Activated CD4-positive, alpha-beta T cell treated with anti-CD3 and anti-CD28 coated beads, Interleukin-2, amount 50 U/mL, for 4 hours (primary cell): ENCODE data around the gene CD82.

Experiments
- DNase-seq, 2 experiments: peaks; one replicate each; pipeline ENCODE4 v3.0.0-alpha.2; 2020

Gene CD82

DNA sequence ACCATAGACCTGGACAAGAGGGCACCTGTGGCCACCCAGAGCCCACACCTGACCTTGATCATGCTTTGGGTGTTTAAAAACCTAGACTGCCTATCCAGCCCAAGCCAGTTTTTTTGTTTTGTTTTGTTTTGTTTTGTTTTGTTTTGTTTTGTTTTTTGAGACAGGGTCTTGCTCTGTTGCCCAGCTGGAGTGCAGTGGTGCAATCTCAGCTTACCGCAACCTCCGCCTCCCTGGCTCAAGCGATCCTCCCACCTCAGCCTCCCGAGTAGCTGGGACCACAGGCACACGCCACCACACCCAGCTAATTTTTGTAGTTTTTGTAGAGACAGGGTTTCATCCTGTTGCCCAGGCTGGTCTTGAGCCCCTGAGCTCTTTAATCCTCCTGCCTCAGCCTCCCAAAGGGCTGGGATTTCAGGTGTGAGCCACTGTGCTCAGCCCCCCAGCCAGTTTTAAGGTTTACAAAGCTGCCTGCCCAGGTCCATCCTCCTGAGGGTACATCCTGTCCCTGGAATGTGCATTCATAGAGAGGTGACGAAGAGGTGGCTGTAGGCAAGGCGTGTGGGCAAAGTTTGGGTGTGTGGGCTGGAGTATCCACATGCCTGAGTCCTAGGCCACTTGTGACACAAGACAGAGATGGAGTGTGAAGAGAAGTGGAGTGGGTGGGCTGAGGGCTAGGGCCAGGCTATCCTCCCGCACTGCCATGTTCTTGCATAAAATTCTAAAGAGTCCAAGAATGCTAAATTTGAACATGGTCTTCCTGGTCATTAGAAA, 3.3 kb upstream of the CD82 start:
- no peak for DNase-seq

DNA sequence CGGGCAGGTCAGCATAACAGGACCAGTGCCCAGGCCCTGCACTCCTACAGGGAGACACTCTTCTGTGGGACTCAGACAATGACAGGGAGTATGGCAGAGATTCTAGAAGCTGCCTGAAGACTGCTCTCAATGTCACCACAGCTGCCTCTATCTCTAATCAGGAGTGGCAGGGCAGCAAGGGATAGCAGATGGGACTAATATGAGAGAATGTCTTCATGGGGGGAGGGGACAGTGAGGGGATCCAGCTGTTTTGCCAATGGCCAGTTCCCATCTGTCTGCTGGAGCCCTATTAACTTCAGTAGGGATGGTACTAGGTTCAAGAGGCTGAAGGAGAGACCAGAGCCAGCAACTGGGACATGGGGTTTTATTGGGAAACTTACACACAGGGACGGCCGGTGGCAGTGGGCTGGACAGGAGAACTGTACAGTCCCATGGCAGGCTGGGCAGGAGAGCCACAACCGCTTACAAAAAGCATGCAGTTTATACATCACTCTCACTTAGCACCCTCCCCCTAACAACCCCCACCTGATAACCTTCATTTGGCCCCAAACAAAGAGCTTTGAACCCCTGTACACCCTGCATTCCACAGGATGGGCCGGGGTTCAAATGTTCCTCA, 2.5 kb upstream of the CD82 start:
- no peak for DNase-seq

DNA sequence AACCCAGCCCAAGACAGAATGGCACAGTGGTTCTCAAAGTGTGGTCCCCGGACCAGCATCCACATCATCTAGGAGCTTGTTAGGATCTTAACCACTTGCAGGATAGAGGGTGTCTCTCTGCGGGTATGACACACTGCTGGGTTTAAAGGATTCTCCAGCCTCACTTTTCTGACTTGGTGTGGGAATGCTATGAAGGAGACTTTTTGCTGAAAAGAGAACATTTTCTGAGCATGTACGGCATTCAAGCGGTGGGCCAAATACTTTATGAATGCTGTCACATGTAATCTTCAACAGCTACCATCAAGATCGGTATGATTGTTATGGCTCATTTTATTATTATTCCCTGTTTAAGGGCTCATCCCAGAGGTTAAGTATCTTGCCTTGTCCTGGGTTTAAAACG, 1.8 kb upstream of the CD82 start:
- no peak for DNase-seq

DNA sequence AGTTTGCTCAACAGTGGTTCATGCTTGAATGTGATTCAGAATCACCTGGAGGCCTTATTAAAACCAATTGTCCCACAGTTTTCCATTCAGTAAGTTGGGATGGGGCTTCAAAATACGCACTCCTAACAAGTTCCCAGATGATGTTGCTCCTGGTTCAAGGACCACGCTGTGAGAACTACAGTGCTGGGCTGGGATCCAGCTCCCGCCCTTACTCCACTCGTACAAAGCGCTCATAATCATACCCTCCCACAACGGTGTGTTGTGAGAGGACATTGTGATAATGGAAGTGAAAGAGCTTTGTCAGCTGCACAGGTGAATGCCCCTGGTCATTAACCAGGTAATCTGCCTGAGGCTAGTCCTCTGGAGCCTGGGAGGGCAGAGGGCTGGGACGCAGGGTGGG, 1.3 kb upstream of the CD82 start:
- no peak for DNase-seq

GRCh38 chr11:44564670-44565210, 723 bp upstream of the CD82 start:
- DNase-seq: no peak

- DNase-seq: no peak
Observed at GRCh38 chr11:44565953-44566949, 788 bp downstream of the CD82 start.

DNA sequence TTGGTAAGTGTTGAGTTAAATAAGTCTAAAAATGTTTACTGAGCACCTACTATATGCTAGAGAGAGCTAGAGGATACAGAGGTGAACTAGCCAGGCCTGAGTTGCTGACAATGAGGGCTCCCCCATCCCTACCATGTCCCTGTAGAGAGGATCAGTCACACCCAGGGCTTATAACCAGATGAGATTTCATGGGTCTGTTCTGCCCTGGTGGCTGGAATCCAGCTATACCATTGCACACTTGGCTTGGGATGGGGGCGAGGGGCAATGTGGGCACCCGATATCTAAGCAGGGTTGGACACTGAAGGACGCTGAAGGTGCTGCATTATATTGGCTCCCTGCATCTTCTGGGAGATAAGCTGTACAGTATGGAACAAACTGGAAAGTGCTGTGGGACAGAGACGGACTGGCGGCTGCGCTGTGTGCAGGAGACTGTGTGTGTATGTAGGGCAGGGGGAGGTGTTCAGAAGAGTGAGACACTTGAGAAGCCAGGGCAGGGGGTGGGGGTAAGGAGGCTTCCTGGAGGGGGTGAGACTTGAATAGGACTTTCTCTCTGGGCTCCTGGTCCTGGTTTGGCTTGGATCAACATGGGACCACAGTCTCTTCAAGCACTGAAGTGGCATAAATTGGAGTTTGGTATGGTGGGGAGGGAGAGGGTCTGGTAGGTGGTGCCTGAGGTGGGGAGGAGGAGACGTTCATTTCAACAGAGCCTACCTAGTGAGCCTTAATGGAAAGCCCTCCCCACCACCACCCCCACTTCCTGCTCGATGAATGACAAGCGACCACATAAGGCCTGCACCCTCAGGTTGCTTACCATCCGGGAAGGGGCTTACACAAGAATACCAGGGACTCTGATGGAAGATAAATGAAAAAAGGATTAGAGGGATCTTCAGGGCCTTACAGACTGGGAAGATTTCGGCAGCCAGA, 1.8 kb downstream of the CD82 start:
- DNase-seq: peak; percentile 47 to 52

DNA sequence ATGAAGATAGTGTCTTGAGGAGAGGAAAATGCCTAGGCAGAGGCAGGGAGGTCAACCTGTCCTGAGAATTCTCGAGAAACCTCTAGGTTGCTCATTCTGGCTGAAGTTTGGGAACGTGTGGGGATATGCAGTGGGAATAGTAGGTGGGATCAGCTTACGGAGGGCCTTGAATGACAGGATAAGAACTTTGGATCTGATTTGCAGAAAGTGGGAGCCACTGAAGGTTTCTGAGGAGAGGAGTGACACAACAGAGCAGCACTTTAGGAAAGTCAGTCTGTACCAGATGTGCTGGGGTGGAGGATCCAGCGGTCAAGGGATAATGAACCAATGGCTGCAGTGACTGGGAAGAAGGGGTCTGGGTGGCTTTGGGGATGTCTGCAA, 2.4 kb downstream of the CD82 start:
- no peak for DNase-seq

DNA sequence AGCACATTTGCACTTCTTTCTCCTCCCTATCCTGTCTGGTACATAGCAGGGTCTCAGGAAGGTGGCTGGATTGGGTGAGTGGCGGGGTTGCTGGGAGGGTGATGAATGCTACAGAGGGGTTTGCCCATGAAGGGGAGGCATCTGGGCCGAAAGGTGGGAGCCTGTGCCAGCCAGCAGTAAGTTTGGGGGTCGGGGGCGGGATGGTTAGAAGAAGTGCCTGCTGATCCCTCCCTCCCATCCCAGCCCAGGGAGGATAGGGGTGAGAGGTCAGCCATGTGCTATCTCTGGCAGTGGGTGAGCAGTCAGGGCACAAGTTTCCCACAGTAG, 2.8 kb downstream of the CD82 start:
- DNase-seq: no peak

GRCh38 chr11:44568658-44569473, 3.4 kb downstream of the CD82 start:
- peak; percentile 89 to 91 for DNase-seq

DNA sequence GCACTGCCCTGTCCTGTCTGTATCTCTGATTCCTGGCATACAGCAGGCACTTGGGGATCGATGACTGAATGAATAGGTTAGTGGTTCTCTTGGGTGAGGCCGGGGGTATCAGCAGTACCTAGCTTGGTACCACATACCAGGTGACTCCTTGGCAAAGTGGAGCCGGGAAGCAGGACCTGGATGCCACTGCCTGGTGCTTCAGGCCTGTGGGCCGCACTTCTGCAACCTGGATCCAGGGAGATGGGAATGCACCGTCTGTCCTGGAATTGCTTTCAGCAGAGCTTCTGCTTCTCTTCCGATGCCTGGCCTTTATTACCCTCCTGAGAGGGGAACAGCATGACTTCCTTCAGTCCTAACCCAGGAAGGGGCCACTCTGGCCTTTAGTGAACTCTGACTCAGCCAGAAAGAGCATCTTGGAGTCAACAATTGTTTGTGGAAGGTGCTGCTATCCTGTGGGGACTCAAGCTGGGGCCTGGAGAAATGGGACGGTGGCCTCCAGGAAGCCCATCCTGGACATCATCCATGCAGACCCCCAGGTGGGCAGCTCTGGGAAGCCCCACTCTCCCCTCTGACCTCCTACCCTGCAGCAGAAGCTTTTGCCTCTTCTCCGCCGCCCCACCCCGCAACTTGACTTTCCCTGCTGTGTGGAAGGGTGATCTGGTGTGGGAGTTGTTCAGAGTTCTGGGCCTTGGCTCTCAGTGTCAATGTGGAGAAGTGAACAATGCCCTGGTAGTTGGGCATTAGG, 5.1 kb downstream of the CD82 start:
- DNase-seq: no peak

DNA sequence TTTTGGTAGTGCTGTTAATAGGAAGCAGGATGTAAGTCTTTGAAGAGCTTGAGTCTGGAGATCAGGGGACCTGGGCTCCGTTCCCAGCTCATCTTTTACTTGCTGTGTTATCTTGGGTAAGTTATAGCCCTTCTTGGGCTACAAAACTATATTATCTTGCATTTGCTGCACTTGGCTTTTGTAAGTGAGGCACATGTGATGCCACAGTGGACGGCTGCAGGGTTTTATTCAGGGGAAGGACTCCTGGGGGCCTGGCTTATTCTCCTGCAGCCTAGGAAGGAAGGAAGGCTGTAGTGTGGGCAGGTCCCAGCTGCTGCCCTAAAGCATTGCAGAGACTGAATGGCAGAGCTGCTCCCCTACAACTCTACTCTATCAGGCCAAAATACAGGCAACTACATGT, 6.4 kb downstream of the CD82 start:
- DNase-seq: no peak

GRCh38 chr11:44572436-44572835, 7.0 kb downstream of the CD82 start:
- no peak for DNase-seq

- no peak for DNase-seq
Observed at GRCh38 chr11:44572884-44573283, 7.4 kb downstream of the CD82 start.

GRCh38 chr11:44573333-44573732, 7.9 kb downstream of the CD82 start:
- no peak for DNase-seq

- no peak for DNase-seq
Observed at GRCh38 chr11:44574610-44575287, 9.3 kb downstream of the CD82 start.

DNA sequence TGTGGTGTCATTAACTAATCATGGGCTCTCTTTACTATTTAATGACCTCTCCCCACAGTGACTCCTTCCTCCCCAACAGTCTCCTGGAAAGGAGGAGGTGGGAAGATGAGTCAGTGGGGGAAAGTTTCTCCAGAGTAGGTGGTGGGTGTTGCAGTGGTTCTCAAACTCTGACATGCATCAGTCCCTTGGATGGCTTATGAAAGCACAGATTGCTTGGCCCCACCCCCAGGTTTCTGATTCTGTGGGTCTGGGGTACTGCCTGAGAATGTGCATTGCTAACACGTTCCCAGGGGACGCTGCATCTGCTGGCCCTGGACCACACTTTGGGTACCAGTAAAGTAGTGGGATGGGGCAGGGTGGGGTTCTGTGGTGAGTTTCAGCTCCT, 9.8 kb downstream of the CD82 start:
- DNase-seq: peak; percentile 52 to 53

DNA sequence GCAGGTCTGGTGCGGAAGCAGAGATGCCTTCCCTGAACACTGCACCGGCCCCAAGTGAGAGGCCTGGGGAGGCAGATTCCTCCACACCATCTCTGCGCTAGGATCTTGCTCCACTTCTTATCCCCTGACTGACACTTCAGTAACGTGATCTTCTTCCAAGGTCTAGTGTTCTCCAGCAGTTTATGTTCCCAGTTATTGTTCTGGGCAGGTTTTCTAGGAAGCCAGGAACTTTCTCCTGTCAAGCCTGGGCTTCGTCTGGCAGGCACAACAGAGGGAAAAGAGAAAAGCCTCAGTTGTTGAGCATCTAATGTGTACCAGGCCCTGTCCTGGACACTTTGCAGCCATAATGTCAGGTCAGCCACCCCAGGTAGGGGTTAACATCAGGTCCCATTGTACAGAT, 10.5 kb downstream of the CD82 start:
- no peak for DNase-seq

DNA sequence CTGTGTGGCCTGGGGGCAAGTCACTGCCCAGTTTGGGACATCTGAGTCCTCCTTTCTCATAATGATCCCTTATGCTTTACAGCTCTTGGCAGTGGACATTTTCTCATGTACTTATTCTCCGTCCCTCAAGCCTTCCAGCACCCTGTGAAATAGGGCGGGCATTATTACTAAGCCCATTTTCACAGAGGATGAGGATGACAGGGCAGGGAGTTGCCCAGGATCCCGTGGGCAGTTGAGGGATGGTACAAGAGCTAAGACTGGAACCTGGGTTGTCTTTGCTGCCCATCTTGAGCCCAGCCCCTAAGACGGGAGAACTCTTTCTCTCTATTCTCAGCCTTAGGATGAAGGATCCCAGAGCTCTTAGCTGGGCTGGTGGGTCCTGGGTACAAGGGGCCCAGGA, 11.2 kb downstream of the CD82 start:
- no peak for DNase-seq

DNA sequence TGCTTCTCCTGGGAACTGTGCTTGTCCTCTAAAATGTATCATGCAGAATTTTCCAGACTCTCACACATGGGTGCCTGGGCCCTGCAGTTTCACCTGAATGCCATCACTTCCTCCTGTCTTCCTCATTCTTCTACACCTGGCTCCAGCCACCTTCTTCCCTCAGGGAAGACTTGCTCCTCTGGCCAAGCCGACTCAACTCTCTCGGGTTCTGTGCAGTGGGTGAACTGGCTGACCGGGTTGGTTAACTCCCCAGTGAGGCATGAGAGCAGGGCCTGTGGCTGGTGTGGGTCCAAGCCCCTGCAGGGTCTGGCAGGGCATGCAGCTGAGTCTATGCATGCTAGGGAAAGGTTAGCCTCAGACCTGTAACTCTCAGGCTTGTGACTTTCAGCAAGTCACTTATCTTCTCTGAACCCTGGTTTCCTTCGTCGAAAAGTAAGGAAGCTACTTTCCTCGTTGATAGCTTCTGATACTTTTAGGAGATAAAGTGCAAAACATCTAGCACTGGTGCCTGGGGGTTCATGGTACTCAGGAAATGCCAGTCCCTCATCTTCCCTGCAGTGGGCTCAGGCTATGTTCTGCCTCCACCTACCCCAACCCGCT, 11.9 kb downstream of the CD82 start:
- DNase-seq: no peak
